Mesendoderm (in vitro differentiated cells): ENCODE results near the gene LNX2.

Source experiments
- DNase-seq: peaks from one replicate; pipeline ENCODE4 v3.0.0; 2013
- H2AK5ac ChIP-seq: 2 replicates; pipeline ENCODE4 v1.6.1; 2013; ENCODE audit warnings: low read length, inconsistent platforms
- H2BK120ac ChIP-seq: 2 replicates; pipeline ENCODE4 v1.6.1; 2013; ENCODE audit warnings: low read depth, mild to moderate bottlenecking, low read length, moderate library complexity, mixed read lengths
- H2BK15ac ChIP-seq: replicated peaks from 2 replicates; pipeline ENCODE4 v1.6.1; 2013; ENCODE audit warnings: low read depth, mild to moderate bottlenecking, moderate library complexity
- H2BK5ac ChIP-seq: 2 replicates; pipeline ENCODE4 v1.6.1; 2013; ENCODE audit warnings: low read length, inconsistent platforms
- H3K18ac ChIP-seq: 2 replicates; pipeline ENCODE4 v1.6.1; 2013; ENCODE audit warnings: mild to moderate bottlenecking, low read length, mixed read lengths
- H3K23ac ChIP-seq: one replicate; pipeline ENCODE4 v1.6.1; 2013; ENCODE audit warnings: low read length
- H3K27ac ChIP-seq: 2 replicates; pipeline ENCODE4 v1.5.1; 2013; ENCODE audit warnings: low read depth, mild to moderate bottlenecking, inconsistent platforms, low read length, moderate library complexity
- H3K27me3 ChIP-seq: 2 replicates; pipeline ENCODE4 v1.6.1; 2013; ENCODE audit warnings: low read length, control low read depth, mild to moderate bottlenecking, inconsistent platforms; ENCODE audit not compliant: insufficient read depth, poor library complexity
- H3K36me3 ChIP-seq: 2 replicates; pipeline ENCODE4 v1.6.1; 2013; ENCODE audit warnings: low read length, inconsistent platforms; ENCODE audit not compliant: control insufficient read depth, insufficient read depth
- H3K4ac ChIP-seq: one replicate; pipeline ENCODE4 v1.6.1; 2013; ENCODE audit warnings: low read depth, mild to moderate bottlenecking, low read length, moderate library complexity
- H3K4me1 ChIP-seq: 2 replicates; pipeline ENCODE4 v1.6.1; 2013; ENCODE audit warnings: low read depth, low read length, inconsistent platforms; ENCODE audit not compliant: control insufficient read depth
- H3K4me2 ChIP-seq: 2 replicates; pipeline ENCODE4 v1.6.1; 2013; ENCODE audit warnings: low read length
- H3K4me3 ChIP-seq: 2 replicates; pipeline ENCODE4 v1.5.1; 2013; ENCODE audit warnings: mild to moderate bottlenecking, low read length
- H3K56ac ChIP-seq: one replicate; pipeline ENCODE4 v1.6.1; 2013; ENCODE audit warnings: low read length
- H3K79me1 ChIP-seq: 2 replicates; pipeline ENCODE4 v1.6.1; 2013; ENCODE audit warnings: low read length, inconsistent platforms
- H3K79me2 ChIP-seq: 2 replicates; pipeline ENCODE4 v1.6.1; 2013; ENCODE audit warnings: mild to moderate bottlenecking, low read length; ENCODE audit not compliant: control insufficient read depth, insufficient read depth
- H3K9ac ChIP-seq: 2 replicates; pipeline ENCODE4 v1.6.1; 2013; ENCODE audit warnings: low read length, inconsistent platforms
- H4K5ac ChIP-seq: one replicate; pipeline ENCODE4 v1.6.1; 2013; ENCODE audit warnings: low read length
- H4K8ac ChIP-seq: one replicate; pipeline ENCODE4 v1.6.1; 2013; ENCODE audit warnings: low read depth, mild to moderate bottlenecking, control low read depth, low read length, moderate library complexity
- WGBS: extraction: QIAGEN DNeasy Blood & Tissue Kit; methylation state at CpG from one replicate; pipeline ENCODE4 v1.1.7; 2013; ENCODE audit warnings: low lambda C conversion rate, missing lambda C conversion rate; ENCODE audit not compliant: insufficient coverage; ENCODE audit errors: extremely low coverage; 5-methylcytosine and 5-hydroxymethylcytosine counted together

Gene LNX2

DNA sequence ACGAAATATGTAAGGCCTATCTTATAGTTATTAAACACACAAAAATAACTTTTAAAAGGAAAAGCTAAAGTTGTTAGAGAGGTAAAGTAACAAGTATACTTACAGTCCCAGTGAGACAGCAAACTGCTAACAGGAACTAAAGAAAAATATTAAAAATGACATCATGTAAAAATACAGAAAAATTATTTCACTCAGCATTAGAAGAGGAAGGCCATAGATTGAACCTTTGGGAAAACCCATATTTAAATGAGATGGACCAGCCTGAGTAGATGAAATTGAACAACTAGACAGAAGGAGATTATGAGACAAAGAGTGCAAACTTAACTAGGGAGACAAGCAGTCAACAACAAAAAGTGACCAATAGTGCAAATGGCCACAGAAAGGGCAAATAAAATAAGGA is 49.4 kb downstream of the LNX2 start:
- H3K23ac ChIP-seq = no peak overlapping the region
- no peak overlapping the region for H2BK5ac ChIP-seq
- H3K4me1 ChIP-seq = no peaks in the 10 kb centered on the region
- H2BK15ac ChIP-seq = no peak overlapping the region
- H3K18ac ChIP-seq = no peak overlapping the region
- no peak overlapping the region for H2AK5ac ChIP-seq
- H3K9ac ChIP-seq = no peak overlapping the region
- no peak overlapping the region for H3K27ac ChIP-seq
- no peak overlapping the region for H4K5ac ChIP-seq
- no peak overlapping the region for H3K56ac ChIP-seq
- H3K4ac ChIP-seq = no peak overlapping the region
- no peaks in the 10 kb centered on the region for H3K27me3 ChIP-seq
- no peak overlapping the region for H3K4me3 ChIP-seq
- H3K36me3 ChIP-seq = peaks cover 1% of the 10 kb centered on the region
- DNase-seq = no peak
- no CpG with 5 or more reads among the region's 1 CpG for WGBS
- H4K8ac ChIP-seq = no peak overlapping the region
- H3K79me1 ChIP-seq = no peaks in the 10 kb centered on the region
- H3K79me2 ChIP-seq = no peaks in the 10 kb centered on the region
- no peak overlapping the region for H2BK120ac ChIP-seq
- H3K4me2 ChIP-seq = no peak overlapping the region

DNA sequence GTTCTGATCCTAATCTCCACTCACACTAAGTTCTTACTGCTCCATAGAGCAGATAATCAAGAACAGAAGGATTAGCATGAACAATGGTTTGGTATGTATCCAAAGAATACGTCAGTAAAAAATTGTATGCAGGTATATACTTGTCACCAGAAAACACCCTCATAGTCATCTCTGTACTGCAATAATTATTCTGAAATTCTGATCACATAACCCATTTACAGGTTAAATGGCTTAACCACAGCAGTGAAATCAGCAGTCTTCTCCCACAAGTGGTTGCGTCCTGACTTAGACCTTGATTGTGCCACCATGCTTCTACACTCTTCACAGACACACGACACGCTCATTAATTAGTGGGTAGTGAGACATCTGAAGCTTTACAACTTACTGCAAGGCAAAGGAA is 50.9 kb downstream of the LNX2 start:
- Histone ChIP-seq H3K36me3 (peaks cover 1% of the 10 kb centered on the region), H2BK120ac (no peak overlapping the region), H3K56ac (no peak overlapping the region), H3K9ac (no peak overlapping the region), H3K18ac (no peak overlapping the region), H3K4me2 (no peak overlapping the region), H3K27me3 (no peaks in the 10 kb centered on the region), H3K79me1 (no peaks in the 10 kb centered on the region), H3K79me2 (no peaks in the 10 kb centered on the region), H4K5ac (no peak overlapping the region), H2BK15ac (no peak overlapping the region), H4K8ac (no peak overlapping the region), H3K27ac (no peak overlapping the region), H3K4me1 (no peaks in the 10 kb centered on the region), H3K4me3 (no peak overlapping the region), H3K23ac (no peak overlapping the region), H3K4ac (no peak overlapping the region), H2AK5ac (no peak overlapping the region), H2BK5ac (no peak overlapping the region)
- no CpG with 5 or more reads among the region's 4 CpGs for WGBS
- DNase-seq = no peak

DNA sequence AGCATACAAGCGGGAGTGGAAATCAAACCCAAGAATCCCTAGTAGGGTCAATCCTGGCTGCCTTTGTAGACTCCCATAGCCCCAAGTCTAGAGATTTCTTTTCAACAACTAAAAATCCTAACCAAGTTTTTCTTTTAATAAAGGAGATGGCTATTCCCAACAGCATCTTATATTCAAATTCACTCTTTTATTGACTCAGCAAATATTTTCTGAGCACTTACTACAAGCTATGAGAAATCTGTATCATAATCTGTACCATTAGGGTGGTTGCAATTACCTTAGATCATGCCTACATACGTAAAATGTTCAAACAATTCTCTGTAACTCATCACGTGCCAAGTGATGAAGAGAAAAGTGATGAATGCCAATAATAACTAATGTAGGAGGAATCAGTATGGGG is 54.5 kb downstream of the LNX2 start:
- Histone ChIP-seq H3K23ac (no peak overlapping the region), H3K9ac (no peak overlapping the region), H3K79me2 (no peaks in the 10 kb centered on the region), H4K8ac (no peak overlapping the region), H3K79me1 (no peaks in the 10 kb centered on the region), H3K36me3 (peaks cover 1% of the 10 kb centered on the region), H2AK5ac (no peak overlapping the region), H4K5ac (no peak overlapping the region), H2BK120ac (no peak overlapping the region), H3K4me2 (no peak overlapping the region), H3K27me3 (no peaks in the 10 kb centered on the region), H3K4me3 (no peak overlapping the region), H2BK15ac (no peak overlapping the region), H3K18ac (no peak overlapping the region), H3K56ac (no peak overlapping the region), H3K4ac (no peak overlapping the region), H3K27ac (no peak overlapping the region), H2BK5ac (no peak overlapping the region), H3K4me1 (no peaks in the 10 kb centered on the region)
- WGBS = no CpG with 5 or more reads among the region's 3 CpGs
- DNase-seq = no peak

DNA sequence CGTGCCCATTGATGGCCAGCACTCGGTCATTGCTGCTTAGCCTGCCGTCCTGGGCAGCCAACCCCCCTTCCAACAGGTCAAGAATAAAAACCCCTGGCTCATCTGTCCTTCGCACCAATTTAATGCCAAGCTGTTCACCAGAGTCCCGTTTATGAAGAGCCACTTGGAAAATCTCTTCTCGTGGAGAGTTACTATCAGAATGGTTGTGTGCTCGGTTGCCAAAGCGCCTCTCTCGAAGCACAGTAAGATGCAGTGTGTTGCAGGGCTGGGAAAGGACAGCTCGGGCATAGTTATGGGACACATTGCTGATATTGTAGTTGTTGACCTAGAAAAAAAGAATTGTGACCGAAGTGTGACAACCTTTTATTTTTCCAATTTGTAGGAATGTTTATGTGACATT is 57.9 kb downstream of the LNX2 start:
- no peaks in the 10 kb centered on the region for H3K79me1 ChIP-seq
- no peak for DNase-seq
- H3K9ac ChIP-seq = no peak overlapping the region
- H3K4me1 ChIP-seq = no peaks in the 10 kb centered on the region
- H3K4me3 ChIP-seq = no peak overlapping the region
- H3K4ac ChIP-seq = no peak overlapping the region
- H2AK5ac ChIP-seq = no peak overlapping the region
- no peaks in the 10 kb centered on the region for H3K36me3 ChIP-seq
- no peak overlapping the region for H2BK120ac ChIP-seq
- no peak overlapping the region for H2BK5ac ChIP-seq
- WGBS = no CpG with 5 or more reads among the region's 11 CpGs
- H3K27me3 ChIP-seq = no peaks in the 10 kb centered on the region
- H3K23ac ChIP-seq = no peak overlapping the region
- H3K79me2 ChIP-seq = no peaks in the 10 kb centered on the region
- no peak overlapping the region for H3K18ac ChIP-seq
- H3K4me2 ChIP-seq = no peak overlapping the region
- H3K56ac ChIP-seq = no peak overlapping the region
- no peak overlapping the region for H4K8ac ChIP-seq
- H3K27ac ChIP-seq = no peak overlapping the region
- no peak overlapping the region for H2BK15ac ChIP-seq
- no peak overlapping the region for H4K5ac ChIP-seq

DNA sequence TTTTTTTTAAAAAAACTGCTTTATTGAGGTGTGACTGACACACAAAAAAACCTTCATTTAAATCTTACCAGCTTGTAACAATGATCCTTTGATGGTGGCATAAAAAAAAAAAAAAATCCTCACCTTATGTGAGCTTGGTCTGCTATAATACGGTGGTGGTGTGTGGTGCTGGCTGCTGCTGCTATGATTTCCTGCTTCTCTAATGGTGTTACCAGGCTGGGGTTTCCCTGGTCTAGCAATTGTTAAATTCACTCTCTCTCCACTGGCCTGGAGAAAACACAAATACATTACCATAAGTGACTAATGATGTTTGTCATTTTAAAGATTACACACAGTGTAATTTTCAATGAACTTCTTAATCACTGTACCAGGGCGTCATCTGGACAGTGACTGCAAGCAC is 60.6 kb downstream of the LNX2 start:
- no CpG with 5 or more reads among the region's 2 CpGs for WGBS
- H4K8ac ChIP-seq = no peak overlapping the region
- no peak overlapping the region for H2BK15ac ChIP-seq
- no peak for DNase-seq
- no peaks in the 10 kb centered on the region for H3K36me3 ChIP-seq
- no peak overlapping the region for H3K9ac ChIP-seq
- no peak overlapping the region for H4K5ac ChIP-seq
- no peak overlapping the region for H2BK120ac ChIP-seq
- H3K23ac ChIP-seq = no peak overlapping the region
- H2AK5ac ChIP-seq = no peak overlapping the region
- H3K56ac ChIP-seq = no peak overlapping the region
- no peak overlapping the region for H3K27ac ChIP-seq
- no peaks in the 10 kb centered on the region for H3K27me3 ChIP-seq
- no peaks in the 10 kb centered on the region for H3K79me1 ChIP-seq
- no peak overlapping the region for H3K4ac ChIP-seq
- H3K4me3 ChIP-seq = no peak overlapping the region
- H2BK5ac ChIP-seq = no peak overlapping the region
- H3K4me2 ChIP-seq = no peak overlapping the region
- no peaks in the 10 kb centered on the region for H3K79me2 ChIP-seq
- H3K18ac ChIP-seq = no peak overlapping the region
- no peaks in the 10 kb centered on the region for H3K4me1 ChIP-seq

DNA sequence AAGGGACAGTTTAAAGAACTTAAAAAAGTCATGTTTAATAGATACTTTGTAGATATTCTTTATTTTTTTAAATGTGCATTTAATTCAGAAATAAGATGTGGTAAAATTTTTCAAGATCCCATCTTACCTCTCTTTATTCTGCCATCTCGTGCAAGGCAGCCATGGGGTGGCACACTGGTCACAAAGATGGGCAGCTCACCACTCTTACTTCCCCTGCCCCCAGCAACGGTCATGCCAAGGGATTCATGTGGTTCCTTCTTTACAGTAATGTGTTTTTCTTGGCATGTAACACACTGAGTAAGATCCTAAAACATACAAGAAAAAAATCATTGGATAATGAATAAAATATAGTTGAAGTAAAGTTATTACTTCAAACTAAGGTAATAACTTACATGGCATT is 64.2 kb downstream of the LNX2 start:
- H3K36me3 ChIP-seq = no peaks in the 10 kb centered on the region
- no CpG with 5 or more reads among the region's 2 CpGs for WGBS
- H2AK5ac ChIP-seq = no peak overlapping the region
- H3K79me2 ChIP-seq = no peaks in the 10 kb centered on the region
- no peaks in the 10 kb centered on the region for H3K79me1 ChIP-seq
- no peak overlapping the region for H2BK120ac ChIP-seq
- no peak overlapping the region for H4K5ac ChIP-seq
- H2BK5ac ChIP-seq = no peak overlapping the region
- H3K27ac ChIP-seq = no peak overlapping the region
- no peaks in the 10 kb centered on the region for H3K4me1 ChIP-seq
- H3K23ac ChIP-seq = no peak overlapping the region
- H3K56ac ChIP-seq = no peak overlapping the region
- H3K4me3 ChIP-seq = no peak overlapping the region
- no peak overlapping the region for H4K8ac ChIP-seq
- no peak overlapping the region for H3K4ac ChIP-seq
- no peak overlapping the region for H2BK15ac ChIP-seq
- H3K9ac ChIP-seq = no peak overlapping the region
- no peak for DNase-seq
- no peak overlapping the region for H3K4me2 ChIP-seq
- H3K18ac ChIP-seq = no peak overlapping the region
- no peaks in the 10 kb centered on the region for H3K27me3 ChIP-seq
